Natural killer cell treated with Interleukin-12 subunit alpha and Interleukin-12 subunit beta and Interleukin-15 and Interleukin-18, amount 100 ng/mL, for 72 hours (primary cell): ENCODE data around the gene ANKRD35. TPM values are rescaled to one million over a fixed set of nuclear protein-coding genes. Genes with fewer than 3 reads are reported as not detected.
"Not testable (repeated sequence)": the region's sequence is repeated elsewhere in the genome, so short reads cannot be mapped to it uniquely, and the experiment has no call there.

Experiments used
- ATAC-seq, 2 donors: fragments of 150-1000 bp; cut with Tn5 transposase in 1 of 2; sonication (Bioruptor Pico), chemical (Tn5 transposase) in 1 of 2; 2 replicates each; pipeline ENCODE4 v1.10.0; 2021
- DNase-seq: peaks from one replicate; pipeline ENCODE4 v3.0.0; 2022; ENCODE audit warnings: low spot score
- H3K27ac Mint-ChIP-seq, 2 donors: 1 replicate in 1 of 2; 2 replicates in 1 of 2; pipeline ENCODE4 v1.8.0; 2022; ENCODE audit warnings: mixed read lengths in 2 of 2, mild to moderate bottlenecking in 1 of 2, moderate library complexity in 1 of 2
- H3K27me3 Mint-ChIP-seq, 2 donors: 1 replicate in 1 of 2; 2 replicates in 1 of 2; pipeline ENCODE4 v1.8.0; 2022; ENCODE audit warnings: mixed read lengths in 2 of 2
- H3K36me3 Mint-ChIP-seq: one replicate; pipeline ENCODE4 v1.8.0; 2022; ENCODE audit warnings: mixed read lengths
- H3K4me1 Mint-ChIP-seq, 2 donors: 1 replicate in 1 of 2; 2 replicates in 1 of 2; pipeline ENCODE4 v1.8.0; 2022; ENCODE audit warnings: low read depth in 2 of 2, mixed read lengths in 2 of 2, mild to moderate bottlenecking in 1 of 2
- H3K4me3 Mint-ChIP-seq: one replicate; pipeline ENCODE4 v1.8.0; 2022; ENCODE audit warnings: mixed read lengths
- H3K9me3 Mint-ChIP-seq: 2 replicates; pipeline ENCODE4 v1.8.0; 2022; ENCODE audit warnings: mixed read lengths
- total RNA-seq, 2 donors: library from RNA; stranded (reverse); gene quantifications; one replicate each; pipeline ENCODE4 v1.2.3, GENCODE V29; 2022

The ANKRD35 gene
- total RNA-seq, 2 donors from 2014 or later: 0.12 to 0.14 TPM

GRCh38 chr1:145858238-145858900 is 27.3 kb downstream of the ANKRD35 start:
- H3K4me1 Mint-ChIP-seq: peaks cover 11 to 15% of the 10 kb centered on the region in 2 donors
- peak overlapping the region; percentile 63 to 84 for H3K27ac Mint-ChIP-seq
- DNase-seq: peak; percentile 71
- no peaks in the 10 kb centered on the region for H3K9me3 Mint-ChIP-seq
- peak; percentile 47 to 61 for ATAC-seq
- peaks cover 10% of the 10 kb centered on the region for H3K36me3 Mint-ChIP-seq
- peak overlapping the region; percentile 95 for H3K4me3 Mint-ChIP-seq
- peaks cover 0 to 3% of the 10 kb centered on the region in 2 donors for H3K27me3 Mint-ChIP-seq

GRCh38 chr1:145857170-145857569 is 28.5 kb downstream of the ANKRD35 start:
- no peak for ATAC-seq
- no peak for DNase-seq
- Mint-ChIP-seq H3K27ac (no peak overlapping the region), H3K9me3 (no peaks in the 10 kb centered on the region), H3K27me3 (peaks cover 0 to 3% of the 10 kb centered on the region in 2 donors), H3K4me3 (no peak overlapping the region), H3K4me1 (peaks cover 11 to 15% of the 10 kb centered on the region in 2 donors), H3K36me3 (peaks cover 10% of the 10 kb centered on the region)

- H3K27me3 Mint-ChIP-seq: no peaks in the 10 kb centered on the region
- H3K4me1 Mint-ChIP-seq: peaks cover 11 to 15% of the 10 kb centered on the region in 2 donors
- H3K9me3 Mint-ChIP-seq: no peaks in the 10 kb centered on the region
- ATAC-seq: no peak
- no peak overlapping the region for H3K4me3 Mint-ChIP-seq
- H3K27ac Mint-ChIP-seq: peak overlapping the region in 1 of 2 donors; percentile 30
- H3K36me3 Mint-ChIP-seq: peaks cover 14% of the 10 kb centered on the region
- DNase-seq: no peak
These were observed 30.2 kb downstream of the ANKRD35 start for GRCh38 chr1:145855426-145855948.

- Mint-ChIP-seq H3K36me3 (peaks cover 4% of the 10 kb centered on the region), H3K9me3 (no peaks in the 10 kb centered on the region), H3K4me1 (peaks cover 0 to 5% of the 10 kb centered on the region in 2 donors), H3K27ac (no peak overlapping the region), H3K4me3 (no peak overlapping the region), H3K27me3 (no peaks in the 10 kb centered on the region)
- ATAC-seq: no peak
- no peak for DNase-seq
These were observed 36.1 kb downstream of the ANKRD35 start for GRCh38 chr1:145849356-145850160.

- no peaks in the 10 kb centered on the region for H3K9me3 Mint-ChIP-seq
- no peak overlapping the region for H3K27ac Mint-ChIP-seq
- DNase-seq: no peak
- no peak overlapping the region for H3K4me3 Mint-ChIP-seq
- peaks cover 0 to 2% of the 10 kb centered on the region in 2 donors for H3K4me1 Mint-ChIP-seq
- ATAC-seq: no peak
- peaks cover 4% of the 10 kb centered on the region for H3K36me3 Mint-ChIP-seq
- no peaks in the 10 kb centered on the region for H3K27me3 Mint-ChIP-seq
These were observed 37.8 kb downstream of the ANKRD35 start for GRCh38 chr1:145847827-145848226.

- H3K27me3 Mint-ChIP-seq: no peaks in the 10 kb centered on the region
- H3K4me1 Mint-ChIP-seq: peaks cover 0 to 2% of the 10 kb centered on the region in 2 donors
- H3K9me3 Mint-ChIP-seq: no peaks in the 10 kb centered on the region
- no peak for DNase-seq
- peak in 1 of 2 donors; percentile 44 for ATAC-seq
- no peak overlapping the region for H3K4me3 Mint-ChIP-seq
- peaks cover 13% of the 10 kb centered on the region for H3K36me3 Mint-ChIP-seq
- H3K27ac Mint-ChIP-seq: no peak overlapping the region
These were observed 39.5 kb downstream of the ANKRD35 start for GRCh38 chr1:145846201-145846612.

- ATAC-seq: peak; percentile 88 to 89
- no peaks in the 10 kb centered on the region for H3K27me3 Mint-ChIP-seq
- H3K4me3 Mint-ChIP-seq: no peak within 1 kb of the TSS
- no peaks in the 10 kb centered on the region for H3K9me3 Mint-ChIP-seq
- no peak within 1 kb of the TSS for H3K27ac Mint-ChIP-seq
- H3K36me3 Mint-ChIP-seq: peaks cover 9% of the 10 kb centered on the region
- H3K4me1 Mint-ChIP-seq: peaks cover 0 to 2% of the 10 kb centered on the region in 2 donors
- peak; percentile 81 for DNase-seq
These were observed 40.0 kb downstream of the ANKRD35 start, which contains the start of gene NUDT17 for GRCh38 chr1:145845514-145846161. Gene NUDT17 (plus strand): TSS chr1:145845630. CDS start chr1:145845641, 11 bp downstream.

- Mint-ChIP-seq H3K4me3 (no peak overlapping the region), H3K27ac (no peak overlapping the region), H3K27me3 (no peaks in the 10 kb centered on the region), H3K36me3 (peaks cover 9% of the 10 kb centered on the region), H3K9me3 (no peaks in the 10 kb centered on the region), H3K4me1 (peaks cover 0 to 2% of the 10 kb centered on the region in 2 donors)
- ATAC-seq (peak; percentile 44 to 51), DNase-seq (no peak)
These were observed 40.5 kb downstream of the ANKRD35 start for GRCh38 chr1:145845144-145845513.

- Mint-ChIP-seq H3K4me3 (no peak overlapping the region), H3K9me3 (no peaks in the 10 kb centered on the region), H3K36me3 (peaks cover 9% of the 10 kb centered on the region), H3K27me3 (no peaks in the 10 kb centered on the region), H3K27ac (no peak overlapping the region), H3K4me1 (peaks cover 0 to 2% of the 10 kb centered on the region in 2 donors)
- no peak for ATAC-seq
- no peak for DNase-seq
These were observed 42.6 kb downstream of the ANKRD35 start for GRCh38 chr1:145843031-145843430.

- Mint-ChIP-seq H3K4me1 (no peaks in the 10 kb centered on the region), H3K27ac (no peak overlapping the region), H3K9me3 (no peaks in the 10 kb centered on the region), H3K4me3 (no peak overlapping the region), H3K27me3 (no peaks in the 10 kb centered on the region), H3K36me3 (peaks cover 25% of the 10 kb centered on the region)
- DNase-seq (no peak), ATAC-seq (no peak)
These were observed 48.0 kb downstream of the ANKRD35 start for GRCh38 chr1:145837656-145838055.

- ATAC-seq, H3K4me3 Mint-ChIP-seq, DNase-seq, H3K27ac Mint-ChIP-seq, H3K27me3 Mint-ChIP-seq, H3K9me3 Mint-ChIP-seq: not testable (repeated sequence)
- Mint-ChIP-seq H3K36me3 (peaks cover 54% of the 10 kb centered on the region), H3K4me1 (peaks cover 28 to 34% of the 10 kb centered on the region in 2 donors)
These were observed 54.9 kb downstream of the ANKRD35 start for GRCh38 chr1:145830810-145831209.

GRCh38 chr1:145828367-145829026 is 57.2 kb downstream of the ANKRD35 start:
- ATAC-seq (no peak), DNase-seq (no peak)
- Mint-ChIP-seq H3K36me3 (peaks cover 53% of the 10 kb centered on the region), H3K4me3 (no peak overlapping the region), H3K27ac (peak overlapping the region; percentile 33 to 97), H3K27me3 (no peaks in the 10 kb centered on the region), H3K9me3 (no peaks in the 10 kb centered on the region), H3K4me1 (peaks cover 33 to 38% of the 10 kb centered on the region in 2 donors)

GRCh38 chr1:145827966-145828365 is 57.7 kb downstream of the ANKRD35 start:
- Mint-ChIP-seq H3K4me3 (no peak overlapping the region), H3K27ac (peak overlapping the region; percentile 33 to 97), H3K27me3 (no peaks in the 10 kb centered on the region), H3K36me3 (peaks cover 49% of the 10 kb centered on the region), H3K4me1 (peaks cover 33 to 38% of the 10 kb centered on the region in 2 donors), H3K9me3 (no peaks in the 10 kb centered on the region)
- ATAC-seq (no peak), DNase-seq (no peak)
